CD4-positive, alpha-beta T cell treated with Interleukin-21 for 1 hour (primary cell): ENCODE data around the gene TRIP10.

ENCODE experiments used
- DNase-seq: peaks from one replicate; pipeline ENCODE4 v3.0.0-alpha.2; 2020

Gene TRIP10

GRCh38 chr19:6712692-6713670 lies 26.5 kb upstream of the TRIP10 start:
- DNase-seq: no peak

GRCh38 chr19:6713773-6714692 lies 25.4 kb upstream of the TRIP10 start:
- DNase-seq: no peak

GRCh38 chr19:6714749-6715555 lies 24.5 kb upstream of the TRIP10 start:
- no peak for DNase-seq

DNA sequence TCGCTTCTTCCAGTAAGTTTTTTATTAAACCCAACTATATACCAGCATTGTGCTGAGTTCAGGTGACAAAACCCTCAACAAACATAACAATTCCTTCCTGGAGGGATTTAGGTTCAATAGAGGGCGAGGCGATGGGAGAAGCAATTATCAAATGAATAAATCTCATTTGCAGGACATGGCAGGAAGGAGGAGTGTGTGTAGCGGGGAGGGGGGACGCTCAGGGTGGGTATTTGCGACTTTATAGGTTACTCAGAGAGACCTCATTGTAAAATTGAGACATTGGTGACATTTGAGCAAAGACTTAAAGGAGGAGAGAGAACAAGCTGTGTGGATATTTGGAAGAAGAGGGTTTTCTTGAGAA lies 22.9 kb upstream of the TRIP10 start:
- no peak for DNase-seq

DNA sequence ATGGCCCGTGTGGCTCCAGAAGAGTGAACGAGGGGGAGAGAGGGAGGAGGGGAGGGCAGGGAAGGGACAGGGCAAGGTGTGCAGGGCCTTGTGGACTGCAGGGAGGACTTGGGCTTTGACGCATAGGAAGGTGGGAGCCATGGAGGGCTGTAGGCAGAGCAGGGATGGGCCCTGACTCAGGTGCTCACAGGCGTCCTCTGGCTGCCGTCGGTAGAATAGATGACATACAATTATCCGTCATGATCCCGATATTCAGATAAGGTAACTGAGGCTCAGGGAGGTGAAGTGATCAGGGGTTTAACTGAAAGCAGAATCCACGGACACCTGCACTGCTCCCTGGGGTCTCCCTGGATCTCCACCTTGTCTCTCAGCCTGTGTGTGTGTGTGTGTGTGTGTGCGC lies 22.4 kb upstream of the TRIP10 start:
- no peak for DNase-seq

GRCh38 chr19:6717441-6717971 lies 22.0 kb upstream of the TRIP10 start:
- DNase-seq: no peak

GRCh38 chr19:6718111-6718740 lies 21.3 kb upstream of the TRIP10 start:
- DNase-seq: no peak

- peak; percentile 31 for DNase-seq
These were observed 20.5 kb upstream of the TRIP10 start for GRCh38 chr19:6718741-6719539.

- DNase-seq: no peak
These were observed 20.0 kb upstream of the TRIP10 start for GRCh38 chr19:6719540-6719861.

GRCh38 chr19:6719992-6720368 lies 19.5 kb upstream of the TRIP10 start:
- DNase-seq: no peak

GRCh38 chr19:6720369-6721137 lies 18.9 kb upstream of the TRIP10 start, which contains the start of gene C3:
Gene C3 (minus strand): TSS chr19:6720650. CDS start chr19:6720589, 61 bp downstream.
- DNase-seq: peak; percentile 10

DNA sequence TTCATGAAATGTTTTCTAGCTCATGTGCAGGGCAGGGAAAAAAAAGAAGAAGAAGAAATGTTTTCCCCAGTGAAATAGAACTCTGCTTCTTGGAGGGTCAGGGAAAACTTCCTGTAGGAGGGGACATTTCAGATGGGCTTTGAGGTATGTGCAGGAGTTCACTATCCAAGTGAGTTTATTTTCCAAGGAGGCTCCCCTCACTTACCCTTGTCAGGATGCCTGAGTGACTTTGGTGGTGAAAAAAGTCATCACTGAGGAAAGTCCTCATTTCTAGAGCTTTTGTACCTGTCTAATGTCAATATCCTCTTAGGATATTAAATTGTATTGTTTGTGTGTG lies 18.4 kb upstream of the TRIP10 start:
- DNase-seq: no peak

GRCh38 chr19:6721773-6722172 lies 17.7 kb upstream of the TRIP10 start:
- no peak for DNase-seq

GRCh38 chr19:6723108-6723618 lies 16.3 kb upstream of the TRIP10 start:
- DNase-seq: no peak

- no peak for DNase-seq
These were observed 15.7 kb upstream of the TRIP10 start for GRCh38 chr19:6723738-6724137.

GRCh38 chr19:6724631-6725492 lies 14.6 kb upstream of the TRIP10 start:
- no peak for DNase-seq

GRCh38 chr19:6725513-6726231 lies 13.8 kb upstream of the TRIP10 start:
- DNase-seq: no peak

- peak; percentile 9 for DNase-seq
These were observed 11.1 kb upstream of the TRIP10 start for GRCh38 chr19:6728346-6728745.
